Endothelial cell of umbilical vein (primary cell): ENCODE results near the gene SORT1.

Experiments
- EZH2 ChIP-seq: IDR thresholded peaks from 2 replicates; pipeline ENCODE4 v1.6.1; 2012; ENCODE audit warnings: borderline replicate concordance, low read depth, mild to moderate bottlenecking, moderate library complexity, low read length, inconsistent platforms; ENCODE audit not compliant: severe bottlenecking
- JUN ChIP-seq: IDR thresholded peaks from 2 replicates; pipeline ENCODE4 v1.6.1; 2011; ENCODE audit warnings: borderline replicate concordance, low read depth; ENCODE audit not compliant: insufficient read length, insufficient read depth
- POLR2A ChIP-seq: IDR thresholded peaks from 2 replicates; pipeline ENCODE4 v1.6.1; 2012; ENCODE audit warnings: low read depth, mild to moderate bottlenecking, control low read depth, low read length
- POLR2AphosphoS5 ChIP-seq: IDR thresholded peaks from 2 replicates; pipeline ENCODE4 v1.6.1; 2012; ENCODE audit warnings: low read depth, mild to moderate bottlenecking, control low read depth, low read length, moderate library complexity; ENCODE audit not compliant: insufficient read depth
- TF ChIP-seq, protein P1 (sequence below): IDR thresholded peaks from 2 replicates; pipeline ENCODE4 v1.6.1; 2011; ENCODE audit not compliant: insufficient read depth, insufficient read length
- TF ChIP-seq, protein P2 (sequence below), 2 donors: IDR thresholded peaks; 1 replicate in 1 of 2; 2 replicates in 1 of 2; pipeline ENCODE4 v1.5.1; 2011; ENCODE audit warnings: low read length in 2 of 2, mild to moderate bottlenecking in 2 of 2, moderate library complexity in 2 of 2, control low read depth in 1 of 2, inconsistent platforms in 1 of 2, low read depth in 1 of 2; ENCODE audit not compliant: insufficient read depth in 1 of 2; ENCODE audit errors: extremely low read depth in 1 of 2

DNA sequence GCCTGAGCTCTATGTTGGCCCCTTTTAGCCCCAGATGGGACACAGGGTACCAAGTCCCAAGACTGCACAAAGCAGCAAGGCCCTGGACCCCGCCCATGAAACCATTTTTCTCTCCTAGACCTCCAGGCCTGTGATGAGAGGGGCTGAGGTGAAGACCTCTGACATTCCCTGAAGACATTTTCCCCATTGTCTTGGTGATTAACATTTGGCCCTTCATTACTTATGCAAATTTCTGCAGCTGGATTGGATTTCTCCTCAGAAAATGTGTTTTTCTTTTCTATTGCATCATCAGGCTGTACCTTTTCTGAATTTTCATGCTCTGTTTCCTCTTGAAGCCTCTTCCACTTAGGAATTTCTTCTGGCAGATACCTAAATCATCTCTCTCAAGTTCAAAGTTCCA, 36.8 kb upstream of the SORT1 start:
- TF ChIP-seq, protein P1, sequence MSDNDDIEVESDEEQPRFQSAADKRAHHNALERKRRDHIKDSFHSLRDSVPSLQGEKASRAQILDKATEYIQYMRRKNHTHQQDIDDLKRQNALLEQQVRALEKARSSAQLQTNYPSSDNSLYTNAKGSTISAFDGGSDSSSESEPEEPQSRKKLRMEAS, result no peak
- TF ChIP-seq, protein P2, sequence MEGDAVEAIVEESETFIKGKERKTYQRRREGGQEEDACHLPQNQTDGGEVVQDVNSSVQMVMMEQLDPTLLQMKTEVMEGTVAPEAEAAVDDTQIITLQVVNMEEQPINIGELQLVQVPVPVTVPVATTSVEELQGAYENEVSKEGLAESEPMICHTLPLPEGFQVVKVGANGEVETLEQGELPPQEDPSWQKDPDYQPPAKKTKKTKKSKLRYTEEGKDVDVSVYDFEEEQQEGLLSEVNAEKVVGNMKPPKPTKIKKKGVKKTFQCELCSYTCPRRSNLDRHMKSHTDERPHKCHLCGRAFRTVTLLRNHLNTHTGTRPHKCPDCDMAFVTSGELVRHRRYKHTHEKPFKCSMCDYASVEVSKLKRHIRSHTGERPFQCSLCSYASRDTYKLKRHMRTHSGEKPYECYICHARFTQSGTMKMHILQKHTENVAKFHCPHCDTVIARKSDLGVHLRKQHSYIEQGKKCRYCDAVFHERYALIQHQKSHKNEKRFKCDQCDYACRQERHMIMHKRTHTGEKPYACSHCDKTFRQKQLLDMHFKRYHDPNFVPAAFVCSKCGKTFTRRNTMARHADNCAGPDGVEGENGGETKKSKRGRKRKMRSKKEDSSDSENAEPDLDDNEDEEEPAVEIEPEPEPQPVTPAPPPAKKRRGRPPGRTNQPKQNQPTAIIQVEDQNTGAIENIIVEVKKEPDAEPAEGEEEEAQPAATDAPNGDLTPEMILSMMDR (IDR thresholded peaks at IDR 0.05; ENCODE audit: extremely low read depth in 1 of 2, insufficient read depth in 1 of 2, low read depth in 1 of 2, low read length in 2 of 2), result no peak
- no peak for TF ChIP-seq EZH2
- TF ChIP-seq JUN, result no peak
- TF ChIP-seq POLR2A, result no peak
- no peak for TF ChIP-seq POLR2AphosphoS5
